Caco-2 (cell line): Measurements from ENCODE around the gene ULK3. TPM values are rescaled to one million over a fixed set of nuclear protein-coding genes. Genes with fewer than 3 reads are reported as not detected.

Experiments used
- BruUV-seq: library from RNA; stranded (reverse); fragments of 400-500 nt; replicated peaks from 2 replicates; lab custom pipeline; 2021; lab: Mats Ljungman, UMichigan
- CTCF ChIA-PET: fragments of 300-600 bp; sonication (Branson Sonifier 250); formaldehyde crosslinking; loops from one replicate; lab custom pipeline; 2022; ENCODE audit warnings: antibody characterized with exemption; lab: Charles Lee
- POLR2A ChIA-PET: fragments of 300-600 bp; sonication (Branson Sonifier 250); formaldehyde crosslinking; loops from one replicate; lab custom pipeline; 2022; ENCODE audit warnings: antibody characterized with exemption; lab: Charles Lee
- DNase-seq, 2 experiments: peaks; one replicate each; pipeline versions ENCODE4 v3.0.0 to v3.0.0-alpha.2; 2020 to 2022
- H3K27me3 ChIP-seq: replicated peaks from 2 replicates; pipeline ENCODE4 v1.6.0; 2011; ENCODE audit warnings: low read length; ENCODE audit not compliant: control insufficient read depth, insufficient read depth
- H3K36me3 ChIP-seq: 2 replicates; pipeline ENCODE4 v1.5.1; 2011; ENCODE audit warnings: low read length; ENCODE audit not compliant: control insufficient read depth, insufficient read depth
- H3K4me1 ChIP-seq: fragments of 250-450 bp; sonication (Bioruptor Pico); 2 replicates; pipeline ENCODE4 v1.5.1; 2020; ENCODE audit warnings: mild to moderate bottlenecking
- H3K4me3 ChIP-seq: 2 replicates; pipeline ENCODE4 v1.5.1; 2011; ENCODE audit warnings: low read depth, mild to moderate bottlenecking, control low read depth, low read length
- H3K9me3 ChIP-seq: fragments of 250-450 bp; sonication (Bioruptor Pico); 2 replicates; pipeline ENCODE4 v1.5.1; 2020; ENCODE audit warnings: mild to moderate bottlenecking, moderate library complexity
- H3K27ac Mint-ChIP-seq: one replicate; pipeline ENCODE4 v1.8.0; 2022; ENCODE audit warnings: mixed read lengths; ENCODE audit not compliant: unreplicated experiment
- H3K27me3 Mint-ChIP-seq: one replicate; pipeline ENCODE4 v1.8.0; 2022; ENCODE audit warnings: mixed read lengths; ENCODE audit not compliant: insufficient read depth, unreplicated experiment
- H3K36me3 Mint-ChIP-seq: one replicate; pipeline ENCODE4 v1.8.0; 2022; ENCODE audit warnings: mild to moderate bottlenecking, mixed read lengths; ENCODE audit not compliant: insufficient read depth, unreplicated experiment
- H3K4me1 Mint-ChIP-seq: one replicate; pipeline ENCODE4 v1.8.0; 2022; ENCODE audit warnings: low read depth, mixed read lengths; ENCODE audit not compliant: unreplicated experiment
- H3K4me3 Mint-ChIP-seq: one replicate; pipeline ENCODE4 v1.8.0; 2022; ENCODE audit warnings: mild to moderate bottlenecking, moderate library complexity, mixed read lengths; ENCODE audit not compliant: unreplicated experiment
- H3K9me3 Mint-ChIP-seq: one replicate; pipeline ENCODE4 v1.8.0; 2022; ENCODE audit warnings: mixed read lengths; ENCODE audit not compliant: unreplicated experiment
- intact Hi-C: fragments of 100-400 bp; cut with micrococcal nuclease; formaldehyde crosslinking; loops from one replicate; pipeline ENCODE4 v1.10.0; 2022; ENCODE audit not compliant: unreplicated experiment
- total RNA-seq: library from RNA; stranded (reverse); gene quantifications from 2 replicates; pipeline ENCODE4 v1.2.3, GENCODE V29; 2022
- TF ChIP-seq, protein P1 (sequence below), 2 experiments: fragments of 200-600 bp in 1 of 2; IDR thresholded peaks; 1 replicate in 1 of 2; 2 replicates in 1 of 2; pipeline versions ENCODE4 v1.5.1 to v1.8.0; 2011 to 2022; ENCODE audit warnings: antibody characterized with exemption in 1 of 2, control low read depth in 1 of 2, inconsistent platforms in 1 of 2, low read depth in 1 of 2, low read length in 1 of 2, mild to moderate bottlenecking in 1 of 2, moderate library complexity in 1 of 2; ENCODE audit not compliant: insufficient read depth in 1 of 2, severe bottlenecking in 1 of 2, unreplicated experiment in 1 of 2

Gene ULK3
- total RNA-seq, 1 experiment from 2014 or later = 33.4 TPM

GRCh38 chr15:74788683-74789151, 54.2 kb downstream of the ULK3 start:
- Mint-ChIP-seq H3K27me3 (no peaks in the 10 kb centered on the region), H3K4me3 (no peak overlapping the region), H3K27ac (no peak overlapping the region), H3K9me3 (no peaks in the 10 kb centered on the region), H3K36me3 (peaks cover 5% of the 10 kb centered on the region), H3K4me1 (peaks cover 13% of the 10 kb centered on the region)
- Histone ChIP-seq H3K36me3 (no peaks in the 10 kb centered on the region; the same call in 1 of the 2 replicates), H3K4me3 (no peak overlapping the region), H3K27me3 (no peaks in the 10 kb centered on the region), H3K9me3 (no peaks in the 10 kb centered on the region), H3K4me1 (peaks cover 20% of the 10 kb centered on the region)
- no peak for DNase-seq
- intact Hi-C loops = no loop called here
- POLR2A ChIA-PET = no interaction called here
- CTCF ChIA-PET = interaction anchor here (0.7 to 1.5 kb wide), 3 partner anchors 16 to 35 kb away, joined by 3 to 5 read pairs (median 4); no protein-coding TSS in a partner anchor
- TF ChIP-seq, protein P1, sequence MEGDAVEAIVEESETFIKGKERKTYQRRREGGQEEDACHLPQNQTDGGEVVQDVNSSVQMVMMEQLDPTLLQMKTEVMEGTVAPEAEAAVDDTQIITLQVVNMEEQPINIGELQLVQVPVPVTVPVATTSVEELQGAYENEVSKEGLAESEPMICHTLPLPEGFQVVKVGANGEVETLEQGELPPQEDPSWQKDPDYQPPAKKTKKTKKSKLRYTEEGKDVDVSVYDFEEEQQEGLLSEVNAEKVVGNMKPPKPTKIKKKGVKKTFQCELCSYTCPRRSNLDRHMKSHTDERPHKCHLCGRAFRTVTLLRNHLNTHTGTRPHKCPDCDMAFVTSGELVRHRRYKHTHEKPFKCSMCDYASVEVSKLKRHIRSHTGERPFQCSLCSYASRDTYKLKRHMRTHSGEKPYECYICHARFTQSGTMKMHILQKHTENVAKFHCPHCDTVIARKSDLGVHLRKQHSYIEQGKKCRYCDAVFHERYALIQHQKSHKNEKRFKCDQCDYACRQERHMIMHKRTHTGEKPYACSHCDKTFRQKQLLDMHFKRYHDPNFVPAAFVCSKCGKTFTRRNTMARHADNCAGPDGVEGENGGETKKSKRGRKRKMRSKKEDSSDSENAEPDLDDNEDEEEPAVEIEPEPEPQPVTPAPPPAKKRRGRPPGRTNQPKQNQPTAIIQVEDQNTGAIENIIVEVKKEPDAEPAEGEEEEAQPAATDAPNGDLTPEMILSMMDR (IDR thresholded peaks at IDR 0.05; ENCODE audit: insufficient read depth in 1 of 2, low read depth in 1 of 2, low read length in 1 of 2, severe bottlenecking in 1 of 2, unreplicated experiment in 1 of 2) = no peak
- BruUV-seq = no TSS peak

GRCh38 chr15:74788042-74788682, 54.8 kb downstream of the ULK3 start:
- peaks cover 13% of the 10 kb centered on the region for H3K4me1 Mint-ChIP-seq
- peaks cover 5% of the 10 kb centered on the region for H3K36me3 Mint-ChIP-seq
- ChIA-PET CTCF (interaction anchor here (0.6 to 0.7 kb wide), 2 partner anchors 12 to 162 kb away, joined by 3 to 4 read pairs; no protein-coding TSS in a partner anchor), POLR2A (no interaction called here)
- Histone ChIP-seq H3K9me3 (no peaks in the 10 kb centered on the region), H3K36me3 (no peaks in the 10 kb centered on the region; the same call in 1 of the 2 replicates), H3K27me3 (no peaks in the 10 kb centered on the region), H3K4me1 (peaks cover 25% of the 10 kb centered on the region), H3K4me3 (no peak overlapping the region)
- no peaks in the 10 kb centered on the region for H3K27me3 Mint-ChIP-seq
- intact Hi-C loops = no loop called here
- no peak overlapping the region for H3K27ac Mint-ChIP-seq
- no peaks in the 10 kb centered on the region for H3K9me3 Mint-ChIP-seq
- DNase-seq = no peak
- TF ChIP-seq, protein P1 (IDR thresholded peaks at IDR 0.05; ENCODE audit: insufficient read depth in 1 of 2, low read depth in 1 of 2, low read length in 1 of 2, severe bottlenecking in 1 of 2, unreplicated experiment in 1 of 2) = no peak
- BruUV-seq = no TSS peak
- H3K4me3 Mint-ChIP-seq = no peak overlapping the region

DNA sequence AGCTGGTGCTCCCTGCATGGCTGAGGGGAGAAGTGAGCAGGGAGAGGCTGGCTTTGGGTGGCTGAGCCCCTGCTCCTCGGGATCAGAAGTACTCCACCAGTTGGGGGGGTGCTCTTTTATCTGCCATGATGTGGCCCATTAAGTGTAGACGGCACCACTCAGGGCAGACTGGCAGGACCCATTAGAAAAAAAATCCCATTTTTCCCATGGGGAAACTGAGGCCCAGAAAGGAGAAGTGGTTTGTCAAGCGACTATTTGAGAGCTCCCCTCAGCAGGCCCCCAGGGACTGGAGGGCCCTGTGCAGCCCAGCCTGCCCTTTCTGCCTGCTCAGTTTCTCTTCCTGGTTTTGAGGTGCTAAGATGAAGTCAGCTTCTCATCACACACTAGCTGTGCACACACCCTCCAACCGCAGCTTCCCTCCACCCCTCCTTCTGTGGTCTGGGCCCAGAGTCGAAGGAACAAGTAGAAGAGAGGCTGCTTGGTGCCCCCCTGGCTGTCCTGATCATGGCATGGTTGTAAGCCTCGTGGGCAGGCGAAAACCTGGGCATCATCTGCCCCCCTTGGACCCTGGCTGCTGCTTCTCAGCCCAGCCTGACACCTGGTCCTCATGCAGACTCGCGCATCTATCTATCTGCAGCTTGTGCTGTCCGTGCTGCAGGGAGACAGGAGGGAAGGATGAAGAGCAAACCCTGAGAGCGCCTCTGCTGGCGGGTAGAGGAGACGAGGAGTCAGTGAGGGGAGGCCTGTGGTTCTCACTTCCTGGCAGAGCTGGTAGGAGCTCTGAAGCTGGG, 55.5 kb downstream of the ULK3 start:
- Histone ChIP-seq H3K4me3 (no peak overlapping the region), H3K27me3 (no peaks in the 10 kb centered on the region), H3K36me3 (no peaks in the 10 kb centered on the region; the same call in 1 of the 2 replicates), H3K4me1 (peaks cover 29% of the 10 kb centered on the region), H3K9me3 (no peaks in the 10 kb centered on the region)
- CTCF ChIA-PET = interaction anchor here (0.6 to 0.7 kb wide), 2 partner anchors 13 to 163 kb away, joined by 3 to 4 read pairs; no protein-coding TSS in a partner anchor
- TF ChIP-seq, protein P1 (IDR thresholded peaks at IDR 0.05; ENCODE audit: insufficient read depth in 1 of 2, low read depth in 1 of 2, low read length in 1 of 2, severe bottlenecking in 1 of 2, unreplicated experiment in 1 of 2) = peak in 1 of 2 experiments; percentile 19
- peaks cover 5% of the 10 kb centered on the region for H3K36me3 Mint-ChIP-seq
- H3K9me3 Mint-ChIP-seq = no peaks in the 10 kb centered on the region
- H3K27me3 Mint-ChIP-seq = no peaks in the 10 kb centered on the region
- H3K4me3 Mint-ChIP-seq = no peak overlapping the region
- no TSS peak for BruUV-seq
- POLR2A ChIA-PET = no interaction called here
- peak in 1 of 2 experiments; percentile 30 for DNase-seq
- H3K4me1 Mint-ChIP-seq = peaks cover 13% of the 10 kb centered on the region
- intact Hi-C loops = no loop called here
- H3K27ac Mint-ChIP-seq = no peak overlapping the region
